Measurements from ENCODE around the gene SMTNL2.

GRCh38 chr17:4580291-4580690 lies 4.0 kb upstream of the SMTNL2 start:
- TF ChIP-seq CTCF (IDR thresholded peaks at IDR 0.05): no peak
- no peak for TF ChIP-seq POLR2AphosphoS5 (IDR thresholded peaks at IDR 0.05)
- TF ChIP-seq POLR2A (IDR thresholded peaks at IDR 0.05; ENCODE audit: low read depth): no peak
- TF ChIP-seq EP300 (IDR thresholded peaks at IDR 0.05): no peak
